H9 (cell line): ENCODE data around the gene CDC25B. TPM values are rescaled to one million over a fixed set of nuclear protein-coding genes. Genes with fewer than 3 reads are reported as not detected.

Experiments
- DNase-seq: peaks from one replicate; pipeline ENCODE4 v3.0.0-alpha.2; 2017
- H2AFZ ChIP-seq: one replicate; pipeline ENCODE4 v1.6.1; 2013; ENCODE audit warnings: mild to moderate bottlenecking, low read length, control low read depth, moderate library complexity
- H2AK5ac ChIP-seq: 2 replicates; pipeline ENCODE4 v1.6.1; 2013; ENCODE audit warnings: low read length, control low read depth, mixed read lengths; ENCODE audit not compliant: insufficient read length
- H2BK120ac ChIP-seq: one replicate; pipeline ENCODE4 v1.6.1; 2013; ENCODE audit warnings: low read depth, mild to moderate bottlenecking, low read length, control low read depth, inconsistent platforms; ENCODE audit not compliant: poor library complexity, severe bottlenecking
- H2BK12ac ChIP-seq: 2 replicates; pipeline ENCODE4 v1.6.1; 2013; ENCODE audit warnings: low read length, control low read depth, mixed read lengths, low read depth; ENCODE audit not compliant: insufficient read length
- H2BK15ac ChIP-seq: 2 replicates; pipeline ENCODE4 v1.6.1; 2013; ENCODE audit warnings: low read depth, low read length, control low read depth
- H2BK20ac ChIP-seq: one replicate; pipeline ENCODE4 v1.6.1; 2013; ENCODE audit warnings: low read depth, mild to moderate bottlenecking, low read length, control low read depth, inconsistent platforms; ENCODE audit not compliant: poor library complexity, severe bottlenecking
- H2BK5ac ChIP-seq: 2 replicates; pipeline ENCODE4 v1.6.1; 2013; ENCODE audit warnings: low read length, control low read depth, mixed read lengths; ENCODE audit not compliant: insufficient read length
- H3K14ac ChIP-seq: 2 replicates; pipeline ENCODE4 v1.6.1; 2013; ENCODE audit warnings: low read length, control low read depth; ENCODE audit not compliant: insufficient read depth
- H3K18ac ChIP-seq: 2 replicates; pipeline ENCODE4 v1.6.1; 2013; ENCODE audit warnings: low read depth, mild to moderate bottlenecking, mixed read lengths, low read length, control low read depth; ENCODE audit not compliant: insufficient read length
- H3K23ac ChIP-seq: 2 replicates; pipeline ENCODE4 v1.6.1; 2013; ENCODE audit warnings: low read length, control low read depth, mixed read lengths, low read depth; ENCODE audit not compliant: insufficient read length
- H3K23me2 ChIP-seq: 2 replicates; pipeline ENCODE4 v1.6.1; 2013; ENCODE audit warnings: low read depth, mild to moderate bottlenecking, mixed read lengths, low read length, control low read depth; ENCODE audit not compliant: insufficient read length, poor library complexity, severe bottlenecking
- H3K27ac ChIP-seq: 2 replicates; pipeline ENCODE4 v1.5.1; 2013; ENCODE audit warnings: low read length, control low read depth, mixed read lengths, low read depth; ENCODE audit not compliant: insufficient read length
- H3K27me3 ChIP-seq: 2 replicates; pipeline ENCODE4 v1.6.1; 2013; ENCODE audit warnings: low read length, control low read depth, inconsistent platforms; ENCODE audit not compliant: insufficient read depth
- H3K4ac ChIP-seq: 2 replicates; pipeline ENCODE4 v1.6.1; 2013; ENCODE audit warnings: low read depth, mild to moderate bottlenecking, control low read depth, inconsistent platforms, low read length, moderate library complexity
- H3K4me1 ChIP-seq: 2 replicates; pipeline ENCODE4 v1.6.1; 2013; ENCODE audit warnings: low read length, control low read depth, inconsistent platforms; ENCODE audit not compliant: insufficient read depth
- H3K4me2 ChIP-seq: 2 replicates; pipeline ENCODE4 v1.6.1; 2013; ENCODE audit warnings: low read length, control low read depth, mixed read lengths; ENCODE audit not compliant: insufficient read length, insufficient read depth
- H3K56ac ChIP-seq: 2 replicates; pipeline ENCODE4 v1.6.1; 2013; ENCODE audit warnings: low read depth, mild to moderate bottlenecking, mixed read lengths, low read length, control low read depth; ENCODE audit not compliant: insufficient read length
- H3K79me1 ChIP-seq: 2 replicates; pipeline ENCODE4 v1.6.1; 2013; ENCODE audit warnings: low read depth, mild to moderate bottlenecking, moderate library complexity, low read length, control low read depth, inconsistent platforms; ENCODE audit not compliant: insufficient read depth, poor library complexity, severe bottlenecking
- H3K79me2 ChIP-seq: 2 replicates; pipeline ENCODE4 v1.6.1; 2013; ENCODE audit warnings: low read length, control low read depth, inconsistent platforms; ENCODE audit not compliant: insufficient read depth
- H3K9ac ChIP-seq: 2 replicates; pipeline ENCODE4 v1.6.1; 2013; ENCODE audit warnings: low read length, control low read depth, mixed read lengths; ENCODE audit not compliant: insufficient read length; ENCODE audit errors: extremely low read depth
- H3K9me3 ChIP-seq: one replicate; pipeline ENCODE4 v1.6.1; 2013; ENCODE audit warnings: low read depth, low read length, inconsistent platforms; ENCODE audit not compliant: control insufficient read depth
- H3T11ph ChIP-seq: one replicate; pipeline ENCODE4 v1.6.1; 2013; ENCODE audit warnings: mild to moderate bottlenecking, low read length, control low read depth, inconsistent platforms
- H4K20me1 ChIP-seq: one replicate; pipeline ENCODE4 v1.6.1; 2013; ENCODE audit not compliant: control insufficient read depth, insufficient read length, insufficient read depth
- H4K5ac ChIP-seq: 2 replicates; pipeline ENCODE4 v1.6.1; 2013; ENCODE audit warnings: low read depth, mild to moderate bottlenecking, mixed read lengths, low read length, control low read depth; ENCODE audit not compliant: insufficient read length
- H4K8ac ChIP-seq: replicated peaks from 2 replicates; pipeline ENCODE4 v1.6.1; 2013; ENCODE audit warnings: low read length, control low read depth, mixed read lengths, low read depth; ENCODE audit not compliant: insufficient read length
- H4K91ac ChIP-seq: 2 replicates; pipeline ENCODE4 v1.6.1; 2013; ENCODE audit warnings: low read depth, mild to moderate bottlenecking, moderate library complexity, mixed read lengths, low read length, control low read depth; ENCODE audit not compliant: insufficient read length
- H3K27ac Mint-ChIP-seq, 3 experiments: 2 replicates in 2 of 3; 3 replicates in 1 of 3; pipeline ENCODE4 v1.8.0; 2020 to 2021; ENCODE audit warnings: mixed read lengths in 3 of 3, mild to moderate bottlenecking in 1 of 3, moderate library complexity in 1 of 3
- H3K27me3 Mint-ChIP-seq: 2 replicates; pipeline ENCODE4 v1.8.0; 2021; ENCODE audit warnings: low read depth, mild to moderate bottlenecking, moderate library complexity, mixed read lengths
- H3K36me3 Mint-ChIP-seq, 3 experiments: 2 replicates in 2 of 3; 3 replicates in 1 of 3; pipeline ENCODE4 v1.8.0; 2020 to 2021; ENCODE audit warnings: low read depth in 3 of 3, mixed read lengths in 3 of 3; ENCODE audit not compliant: insufficient read depth in 1 of 3
- H3K4me1 Mint-ChIP-seq, 2 experiments: 2 replicates each; pipeline ENCODE4 v1.8.0; 2020; ENCODE audit warnings: mixed read lengths in 2 of 2
- H3K4me3 Mint-ChIP-seq, 2 experiments: 2 replicates in 1 of 2; 3 replicates in 1 of 2; pipeline ENCODE4 v1.8.0; 2020 to 2021; ENCODE audit warnings: mild to moderate bottlenecking in 2 of 2, mixed read lengths in 2 of 2, moderate library complexity in 1 of 2
- H3K9me3 Mint-ChIP-seq, 2 experiments: 2 replicates in 1 of 2; 3 replicates in 1 of 2; pipeline ENCODE4 v1.8.0; 2020; ENCODE audit warnings: mild to moderate bottlenecking in 2 of 2, mixed read lengths in 2 of 2, moderate library complexity in 1 of 2
- WGBS: extraction: QIAGEN DNeasy Blood & Tissue Kit; methylation state at CpG from one replicate; pipeline ENCODE4 v1.1.7; 2013; ENCODE audit warnings: missing lambda C conversion rate, low lambda C conversion rate, mixed read lengths; ENCODE audit not compliant: insufficient read length; ENCODE audit errors: extremely low coverage; 5-methylcytosine and 5-hydroxymethylcytosine counted together
- total RNA-seq: library from RNA; stranded (reverse); gene quantifications from 2 replicates; pipeline ENCODE4 v1.2.1, GENCODE V29; 2021
- TF ChIP-seq, protein P1 (sequence below): fragments of 200-600 bp; sonication (generic); conservative IDR thresholded peaks from 3 replicates; pipeline ENCODE4 v1.8.0; 2021; ENCODE audit warnings: antibody characterized with exemption, mild to moderate bottlenecking

CDC25B gene
- total RNA-seq, 1 experiment from 2014 or later: 24.0 TPM

DNA sequence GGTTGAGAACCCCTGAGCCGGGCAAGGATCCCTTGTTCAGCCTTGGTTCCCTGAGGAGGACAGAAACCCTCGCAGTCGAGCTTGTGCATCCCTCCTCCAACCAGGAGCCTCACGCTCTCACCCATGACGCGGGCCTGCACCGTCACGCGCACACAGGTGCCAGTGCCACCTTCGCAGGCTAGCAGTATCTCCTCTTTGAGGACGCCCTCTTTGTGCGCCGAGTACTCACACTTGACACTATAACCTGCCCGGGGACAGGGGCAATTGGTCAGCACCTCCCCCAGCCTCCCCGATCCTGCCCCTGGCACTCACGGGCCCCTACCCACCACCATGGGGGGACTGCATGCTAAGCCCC is 41.9 kb upstream of the CDC25B start:
- WGBS: no CpG with 5 or more reads among the region's 16 CpGs
- H3K4ac ChIP-seq: no peak overlapping the region
- no peak overlapping the region for H4K8ac ChIP-seq
- peaks cover 13% of the 10 kb centered on the region for H3K27me3 ChIP-seq
- H3K14ac ChIP-seq: no peak overlapping the region
- no peaks in the 10 kb centered on the region for H3K79me1 ChIP-seq
- no peak overlapping the region for H3K4me2 ChIP-seq
- TF ChIP-seq, protein P1, sequence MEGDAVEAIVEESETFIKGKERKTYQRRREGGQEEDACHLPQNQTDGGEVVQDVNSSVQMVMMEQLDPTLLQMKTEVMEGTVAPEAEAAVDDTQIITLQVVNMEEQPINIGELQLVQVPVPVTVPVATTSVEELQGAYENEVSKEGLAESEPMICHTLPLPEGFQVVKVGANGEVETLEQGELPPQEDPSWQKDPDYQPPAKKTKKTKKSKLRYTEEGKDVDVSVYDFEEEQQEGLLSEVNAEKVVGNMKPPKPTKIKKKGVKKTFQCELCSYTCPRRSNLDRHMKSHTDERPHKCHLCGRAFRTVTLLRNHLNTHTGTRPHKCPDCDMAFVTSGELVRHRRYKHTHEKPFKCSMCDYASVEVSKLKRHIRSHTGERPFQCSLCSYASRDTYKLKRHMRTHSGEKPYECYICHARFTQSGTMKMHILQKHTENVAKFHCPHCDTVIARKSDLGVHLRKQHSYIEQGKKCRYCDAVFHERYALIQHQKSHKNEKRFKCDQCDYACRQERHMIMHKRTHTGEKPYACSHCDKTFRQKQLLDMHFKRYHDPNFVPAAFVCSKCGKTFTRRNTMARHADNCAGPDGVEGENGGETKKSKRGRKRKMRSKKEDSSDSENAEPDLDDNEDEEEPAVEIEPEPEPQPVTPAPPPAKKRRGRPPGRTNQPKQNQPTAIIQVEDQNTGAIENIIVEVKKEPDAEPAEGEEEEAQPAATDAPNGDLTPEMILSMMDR: no peak
- peaks cover 21 to 33% (median 29%) of the 10 kb centered on the region in 3 experiments; a peak in 6 of 7 replicates for H3K36me3 Mint-ChIP-seq
- no peak overlapping the region for H3K27ac ChIP-seq
- no peaks in the 10 kb centered on the region for H3K9me3 ChIP-seq
- H3K18ac ChIP-seq: no peak overlapping the region
- no peaks in the 10 kb centered on the region for H3K79me2 ChIP-seq
- H3K27ac Mint-ChIP-seq: no peak overlapping the region
- H3K56ac ChIP-seq: no peak overlapping the region
- H2BK15ac ChIP-seq: no peak overlapping the region
- no peaks in the 10 kb centered on the region for H3K9me3 Mint-ChIP-seq
- no peak overlapping the region for H2BK12ac ChIP-seq
- H4K20me1 ChIP-seq: no peaks in the 10 kb centered on the region
- peaks cover 7 to 14% of the 10 kb centered on the region in 2 experiments; a peak in 3 of 4 replicates for H3K4me1 Mint-ChIP-seq
- H4K5ac ChIP-seq: no peak overlapping the region
- no peak overlapping the region for H4K91ac ChIP-seq
- no peak overlapping the region for H3K4me3 Mint-ChIP-seq
- H2BK5ac ChIP-seq: no peak overlapping the region
- H3K9ac ChIP-seq: no peak overlapping the region
- H3K23me2 ChIP-seq: peaks cover 19% of the 10 kb centered on the region
- no peak overlapping the region for H3K23ac ChIP-seq
- H3K4me1 ChIP-seq: peaks cover 2% of the 10 kb centered on the region; the same call in 1 of the 2 replicates
- no peak overlapping the region for H2BK120ac ChIP-seq
- no peak overlapping the region for H2BK20ac ChIP-seq
- peaks cover 24% of the 10 kb centered on the region for H3K27me3 Mint-ChIP-seq
- no peak overlapping the region for H2AFZ ChIP-seq
- H3T11ph ChIP-seq: no peak overlapping the region
- H2AK5ac ChIP-seq: no peak overlapping the region
- DNase-seq: no peak
